Neural cell (in vitro differentiated cells): ENCODE measurements around the gene TAGAP. TPM values are rescaled to one million over a fixed set of nuclear protein-coding genes. Genes with fewer than 3 reads are reported as not detected.

Experiments
- H2AFZ ChIP-seq: fragments of 200-600, 300-800 bp; sonication (generic), shearing (Covaris generic); 2 replicates; pipeline ENCODE4 v1.6.0; 2014; ENCODE audit warnings: low read depth, mild to moderate bottlenecking, antibody characterized with exemption, low read length, moderate library complexity
- H3F3A ChIP-seq: fragments of 200-600 bp; shearing (Covaris generic); 2 replicates; pipeline ENCODE4 v1.6.1; 2016; ENCODE audit warnings: mild to moderate bottlenecking, moderate library complexity, mixed read lengths, antibody characterized with exemption, low read length; ENCODE audit not compliant: insufficient read depth, poor library complexity, severe bottlenecking
- H3K27ac ChIP-seq: fragments of 200-600, 300-800 bp; sonication (generic), shearing (Covaris generic); 2 replicates; pipeline ENCODE4 v1.5.1; 2014; ENCODE audit warnings: mild to moderate bottlenecking, low read length, moderate library complexity
- H3K27me3 ChIP-seq: fragments of 300-800, 200-600 bp; sonication (generic), shearing (Covaris generic); 2 replicates; pipeline ENCODE4 v1.6.0; 2014; ENCODE audit warnings: mild to moderate bottlenecking, low read depth, low read length, moderate library complexity; ENCODE audit not compliant: insufficient read depth
- H3K36me3 ChIP-seq: fragments of 300-800, 200-600 bp; sonication (generic), shearing (Covaris generic); 2 replicates; pipeline ENCODE4 v1.5.1; 2014; ENCODE audit warnings: mild to moderate bottlenecking, antibody characterized with exemption, low read length, moderate library complexity; ENCODE audit not compliant: insufficient read depth
- H3K4me2 ChIP-seq: fragments of 300-800, 200-600 bp; sonication (generic), shearing (Covaris generic); 2 replicates; pipeline ENCODE4 v1.6.0; 2014; ENCODE audit warnings: mild to moderate bottlenecking, low read length
- H3K4me3 ChIP-seq: fragments of 300-800, 200-600 bp; sonication (generic), shearing (Covaris generic); 2 replicates; pipeline ENCODE4 v1.5.1; 2014; ENCODE audit warnings: mild to moderate bottlenecking, low read length, moderate library complexity
- H3K79me2 ChIP-seq: fragments of 200-600 bp; shearing (Covaris generic); replicated peaks from 2 replicates; pipeline ENCODE4 v1.6.0; 2014; ENCODE audit warnings: mild to moderate bottlenecking, low read length, moderate library complexity; ENCODE audit not compliant: insufficient read depth
- H3K9ac ChIP-seq: fragments of 300-800, 200-600 bp; sonication (generic), shearing (Covaris generic); 2 replicates; pipeline ENCODE4 v1.6.1; 2016; ENCODE audit warnings: mild to moderate bottlenecking, low read length, mixed read lengths
- H3K9me2 ChIP-seq: fragments of 200-600 bp; shearing (Covaris generic); 2 replicates; pipeline ENCODE4 v1.6.1; 2016; ENCODE audit warnings: mild to moderate bottlenecking, low read length, mixed read lengths; ENCODE audit not compliant: insufficient read depth
- H3K9me3 ChIP-seq: fragments of 200-600, 300-800 bp; sonication (generic), shearing (Covaris generic); 2 replicates; pipeline ENCODE4 v1.6.1; 2016; ENCODE audit warnings: mild to moderate bottlenecking, mixed run types, low read length, moderate library complexity, mixed read lengths
- H4K20me1 ChIP-seq: fragments of 200-600 bp; shearing (Covaris generic); 2 replicates; pipeline ENCODE4 v1.6.1; 2016; ENCODE audit warnings: mild to moderate bottlenecking, mixed run types; ENCODE audit not compliant: insufficient read depth
- EP300 ChIP-seq: fragments of 450-650 bp; conservative IDR thresholded peaks from 2 replicates; pipeline ENCODE4 v1.6.1; 2014; ENCODE audit warnings: antibody characterized with exemption, mild to moderate bottlenecking, moderate library complexity; ENCODE audit not compliant: poor library complexity, severe bottlenecking
- EZH2 ChIP-seq: fragments of 200-600, 300-800 bp; shearing (Covaris generic), sonication (generic); IDR thresholded peaks from 2 replicates; pipeline ENCODE4 v1.6.1; 2014; ENCODE audit warnings: antibody characterized with exemption, low read length, borderline replicate concordance, mild to moderate bottlenecking; ENCODE audit not compliant: insufficient read depth, poor library complexity, severe bottlenecking
- MXI1 ChIP-seq: fragments of 450-650 bp; conservative IDR thresholded peaks from 2 replicates; pipeline ENCODE4 v1.6.1; 2014; ENCODE audit warnings: antibody characterized with exemption, mild to moderate bottlenecking; ENCODE audit not compliant: poor library complexity, severe bottlenecking
- POLR2AphosphoS5 ChIP-seq: IDR thresholded peaks from 2 replicates; pipeline ENCODE4 v1.6.1; 2012
- RAD21 ChIP-seq: fragments of 450-650 bp; conservative IDR thresholded peaks from 2 replicates; pipeline ENCODE4 v1.6.1; 2014; ENCODE audit warnings: antibody characterized with exemption, mild to moderate bottlenecking, moderate library complexity
- SMC3 ChIP-seq: fragments of 450-650 bp; conservative IDR thresholded peaks from 2 replicates; pipeline ENCODE4 v1.6.1; 2014; ENCODE audit warnings: antibody characterized with exemption, mild to moderate bottlenecking, moderate library complexity; ENCODE audit not compliant: poor library complexity
- TAF1 ChIP-seq: IDR thresholded peaks from 2 replicates; pipeline ENCODE4 v1.6.1; 2012; ENCODE audit warnings: low read depth
- polyA plus RNA-seq: library from polyadenylated mRNA; depleted of rRNA; stranded (reverse); fragments of >200 nt; gene quantifications from 2 replicates; pipeline ENCODE4 v1.2.3, GENCODE V29; 2014
- TF ChIP-seq, protein P1 (sequence below): IDR thresholded peaks from 2 replicates; pipeline ENCODE4 v1.6.1; 2012; ENCODE audit warnings: borderline replicate concordance
- TF ChIP-seq, protein P2 (sequence below): fragments of 450-650 bp; IDR thresholded peaks from 2 replicates; pipeline ENCODE4 v1.5.1; 2014; ENCODE audit warnings: antibody characterized with exemption, mild to moderate bottlenecking, moderate library complexity; ENCODE audit not compliant: poor library complexity, severe bottlenecking

Gene TAGAP
- polyA plus RNA-seq, 1 donor from 2014 or later: not detected

DNA sequence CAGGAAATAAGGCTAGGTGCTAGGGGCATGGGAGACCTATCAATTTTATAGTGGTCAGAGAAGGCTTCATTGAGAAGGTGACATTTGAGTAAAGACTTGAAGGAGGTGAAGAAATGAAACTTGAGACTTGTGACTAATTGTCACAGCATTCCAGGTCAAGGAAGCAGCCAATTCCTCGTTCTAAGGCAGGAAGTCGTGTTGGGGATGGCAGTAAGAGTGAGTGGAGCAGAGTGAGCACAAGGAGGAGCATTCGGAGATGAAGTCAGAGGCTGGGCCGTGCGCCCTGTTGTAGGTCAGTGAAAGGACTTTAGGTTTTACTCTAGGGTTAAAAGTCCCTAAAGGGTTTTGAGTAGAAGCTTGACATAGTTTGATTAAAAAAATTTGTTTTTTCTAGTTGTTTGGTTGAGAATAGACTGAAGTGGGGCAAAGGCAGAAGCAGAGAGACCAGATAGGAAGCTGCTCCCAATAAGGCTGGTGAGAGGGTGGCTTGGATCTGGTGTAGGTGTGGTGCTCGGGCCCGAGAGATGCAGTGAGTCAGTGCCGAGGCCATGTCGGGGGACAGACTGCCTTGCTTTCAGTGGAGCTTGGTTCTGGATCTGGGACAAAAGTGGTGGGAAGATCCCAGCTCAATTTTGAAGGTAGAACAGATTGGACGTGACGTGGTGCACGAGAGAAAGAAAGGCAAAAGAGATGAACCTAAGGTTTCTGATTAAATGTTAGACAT, 42.2 kb downstream of the TAGAP start:
- Histone ChIP-seq H3F3A (no peaks in the 10 kb centered on the region), H3K9me2 (no peaks in the 10 kb centered on the region), H3K9ac (no peak overlapping the region), H3K27ac (no peak overlapping the region), H3K4me3 (no peak overlapping the region), H3K9me3 (no peaks in the 10 kb centered on the region), H3K36me3 (no peaks in the 10 kb centered on the region), H3K4me2 (no peak overlapping the region), H2AFZ (no peak overlapping the region), H3K79me2 (peaks cover 6% of the 10 kb centered on the region), H3K27me3 (no peaks in the 10 kb centered on the region), H4K20me1 (no peaks in the 10 kb centered on the region)
- TF ChIP-seq RAD21 (no peak), EP300 (no peak), MXI1 (no peak), TAF1 (no peak), EZH2 (no peak), POLR2AphosphoS5 (no peak), SMC3 (no peak)
- TF ChIP-seq, protein P1, sequence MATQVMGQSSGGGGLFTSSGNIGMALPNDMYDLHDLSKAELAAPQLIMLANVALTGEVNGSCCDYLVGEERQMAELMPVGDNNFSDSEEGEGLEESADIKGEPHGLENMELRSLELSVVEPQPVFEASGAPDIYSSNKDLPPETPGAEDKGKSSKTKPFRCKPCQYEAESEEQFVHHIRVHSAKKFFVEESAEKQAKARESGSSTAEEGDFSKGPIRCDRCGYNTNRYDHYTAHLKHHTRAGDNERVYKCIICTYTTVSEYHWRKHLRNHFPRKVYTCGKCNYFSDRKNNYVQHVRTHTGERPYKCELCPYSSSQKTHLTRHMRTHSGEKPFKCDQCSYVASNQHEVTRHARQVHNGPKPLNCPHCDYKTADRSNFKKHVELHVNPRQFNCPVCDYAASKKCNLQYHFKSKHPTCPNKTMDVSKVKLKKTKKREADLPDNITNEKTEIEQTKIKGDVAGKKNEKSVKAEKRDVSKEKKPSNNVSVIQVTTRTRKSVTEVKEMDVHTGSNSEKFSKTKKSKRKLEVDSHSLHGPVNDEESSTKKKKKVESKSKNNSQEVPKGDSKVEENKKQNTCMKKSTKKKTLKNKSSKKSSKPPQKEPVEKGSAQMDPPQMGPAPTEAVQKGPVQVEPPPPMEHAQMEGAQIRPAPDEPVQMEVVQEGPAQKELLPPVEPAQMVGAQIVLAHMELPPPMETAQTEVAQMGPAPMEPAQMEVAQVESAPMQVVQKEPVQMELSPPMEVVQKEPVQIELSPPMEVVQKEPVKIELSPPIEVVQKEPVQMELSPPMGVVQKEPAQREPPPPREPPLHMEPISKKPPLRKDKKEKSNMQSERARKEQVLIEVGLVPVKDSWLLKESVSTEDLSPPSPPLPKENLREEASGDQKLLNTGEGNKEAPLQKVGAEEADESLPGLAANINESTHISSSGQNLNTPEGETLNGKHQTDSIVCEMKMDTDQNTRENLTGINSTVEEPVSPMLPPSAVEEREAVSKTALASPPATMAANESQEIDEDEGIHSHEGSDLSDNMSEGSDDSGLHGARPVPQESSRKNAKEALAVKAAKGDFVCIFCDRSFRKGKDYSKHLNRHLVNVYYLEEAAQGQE: no peak
- TF ChIP-seq, protein P2, sequence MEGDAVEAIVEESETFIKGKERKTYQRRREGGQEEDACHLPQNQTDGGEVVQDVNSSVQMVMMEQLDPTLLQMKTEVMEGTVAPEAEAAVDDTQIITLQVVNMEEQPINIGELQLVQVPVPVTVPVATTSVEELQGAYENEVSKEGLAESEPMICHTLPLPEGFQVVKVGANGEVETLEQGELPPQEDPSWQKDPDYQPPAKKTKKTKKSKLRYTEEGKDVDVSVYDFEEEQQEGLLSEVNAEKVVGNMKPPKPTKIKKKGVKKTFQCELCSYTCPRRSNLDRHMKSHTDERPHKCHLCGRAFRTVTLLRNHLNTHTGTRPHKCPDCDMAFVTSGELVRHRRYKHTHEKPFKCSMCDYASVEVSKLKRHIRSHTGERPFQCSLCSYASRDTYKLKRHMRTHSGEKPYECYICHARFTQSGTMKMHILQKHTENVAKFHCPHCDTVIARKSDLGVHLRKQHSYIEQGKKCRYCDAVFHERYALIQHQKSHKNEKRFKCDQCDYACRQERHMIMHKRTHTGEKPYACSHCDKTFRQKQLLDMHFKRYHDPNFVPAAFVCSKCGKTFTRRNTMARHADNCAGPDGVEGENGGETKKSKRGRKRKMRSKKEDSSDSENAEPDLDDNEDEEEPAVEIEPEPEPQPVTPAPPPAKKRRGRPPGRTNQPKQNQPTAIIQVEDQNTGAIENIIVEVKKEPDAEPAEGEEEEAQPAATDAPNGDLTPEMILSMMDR: no peak

DNA sequence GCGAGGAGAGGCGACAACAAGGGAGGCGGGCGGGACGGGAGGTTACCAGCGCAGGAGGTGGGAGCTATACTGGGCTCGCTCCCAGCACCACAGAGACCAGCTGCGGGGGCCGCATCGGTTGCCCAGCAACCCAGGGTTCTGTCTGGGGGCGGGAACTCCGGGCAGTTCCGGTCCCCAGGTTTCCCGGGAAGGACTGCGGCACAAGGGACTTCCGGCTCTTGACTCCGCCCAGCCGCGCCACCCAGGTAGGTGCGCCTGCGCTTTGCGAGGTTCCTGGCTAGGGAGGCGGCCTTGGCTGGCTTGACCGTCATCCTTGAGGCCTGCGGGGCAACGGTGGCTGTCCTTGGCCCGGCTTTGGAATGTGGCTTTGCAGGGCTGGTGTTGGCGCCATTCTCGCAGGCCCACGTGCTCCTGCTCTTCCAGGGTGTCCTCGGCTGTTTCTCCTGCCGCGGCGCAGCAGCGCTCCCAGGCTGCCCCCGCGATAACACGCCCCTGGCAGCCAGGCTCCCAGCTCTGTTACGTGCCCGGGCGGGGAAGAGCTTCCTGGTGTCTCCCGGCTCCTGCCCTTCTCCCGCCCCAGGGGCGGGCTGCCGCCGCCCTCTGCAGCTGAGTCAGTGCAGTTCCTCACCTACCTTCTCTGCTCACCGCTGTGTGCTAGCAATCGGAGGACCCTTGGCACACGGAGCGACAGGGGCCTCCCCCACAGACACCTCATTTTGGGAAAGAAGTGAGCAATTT, 45.0 kb downstream of the TAGAP start, which contains the start of gene RSPH3:
RSPH3 (minus strand) TSS at position 537 of the 738 bp plus-strand sequence. CDS start 652 bp downstream, outside the sequence.
- Histone ChIP-seq H3K9ac (peak within 1 kb of the TSS; percentile 97), H3K27ac (peak within 1 kb of the TSS; percentile 98)

More for the DNA sequence above, 45.0 kb downstream of the TAGAP start, which contains the start of gene RSPH3:
- Histone ChIP-seq H3K4me3 (peak within 1 kb of the TSS; percentile 91), H3K9me2 (no peaks in the 10 kb centered on the region), H3K4me2 (peak within 1 kb of the TSS; percentile 82), H3K36me3 (no peaks in the 10 kb centered on the region), H3K9me3 (no peaks in the 10 kb centered on the region), H2AFZ (peak within 1 kb of the TSS; percentile 100), H3F3A (no peaks in the 10 kb centered on the region), H4K20me1 (no peaks in the 10 kb centered on the region), H3K27me3 (no peaks in the 10 kb centered on the region), H3K79me2 (peaks cover 6% of the 10 kb centered on the region)
- TF ChIP-seq RAD21 (peak; percentile 45), POLR2AphosphoS5 (peak; percentile 98), MXI1 (peak; percentile 93), SMC3 (peak; percentile 48), EZH2 (no peak), EP300 (peak; percentile 62), TAF1 (peak; percentile 95)
- TF ChIP-seq, protein P1: peak; percentile 93
- TF ChIP-seq, protein P2: peak; percentile 61
